Smooth muscle cell (in vitro differentiated cells): ENCODE data around the gene MCRIP2. TPM values are rescaled to one million over a fixed set of nuclear protein-coding genes. Genes with fewer than 3 reads are reported as not detected.

Experiments
- DNase-seq: peaks from one replicate; lab custom pipeline; 2025; ENCODE audit not compliant: unreplicated experiment; lab: John Stamatoyannopoulos, UW
- H2AFZ ChIP-seq: fragments of 200-600 bp; sonication (generic); 2 replicates; pipeline ENCODE4 v1.6.0; 2016; ENCODE audit warnings: antibody characterized with exemption, low read depth, mild to moderate bottlenecking
- H3F3A ChIP-seq: fragments of 200-600 bp; sonication (generic); 2 replicates; pipeline ENCODE4 v1.6.0; 2017; ENCODE audit warnings: antibody characterized with exemption, low read depth
- H3K27ac ChIP-seq: fragments of 200-600 bp; sonication (generic); 2 replicates; pipeline ENCODE4 v1.5.1; 2016; ENCODE audit warnings: low read depth, mild to moderate bottlenecking
- H3K27me3 ChIP-seq: fragments of 200-600 bp; sonication (generic); 2 replicates; pipeline ENCODE4 v1.6.1; 2016; ENCODE audit warnings: low read depth, mild to moderate bottlenecking
- H3K36me3 ChIP-seq: fragments of 200-600 bp; sonication (generic); 2 replicates; pipeline ENCODE4 v1.5.1; 2016; ENCODE audit warnings: low read depth
- H3K4me1 ChIP-seq: fragments of 200-600 bp; sonication (generic); 2 replicates; pipeline ENCODE4 v1.5.1; 2016; ENCODE audit warnings: low read depth
- H3K4me2 ChIP-seq: fragments of 200-600 bp; sonication (generic); 2 replicates; pipeline ENCODE4 v1.6.0; 2016; ENCODE audit warnings: mild to moderate bottlenecking
- H3K4me3 ChIP-seq: fragments of 200-600 bp; sonication (generic); 2 replicates; pipeline ENCODE4 v1.5.1; 2016; ENCODE audit warnings: mild to moderate bottlenecking
- H3K79me2 ChIP-seq: fragments of 200-600 bp; sonication (generic); 2 replicates; pipeline ENCODE4 v1.6.0; 2016; ENCODE audit warnings: low read depth, mild to moderate bottlenecking
- H3K9ac ChIP-seq: fragments of 200-600 bp; sonication (generic); 2 replicates; pipeline ENCODE4 v1.6.0; 2016; ENCODE audit warnings: low read depth
- H3K9me3 ChIP-seq: fragments of 200-600 bp; sonication (generic); replicated peaks from 2 replicates; pipeline ENCODE4 v1.5.1; 2016; ENCODE audit warnings: low read depth
- H4K20me1 ChIP-seq: fragments of 200-600 bp; sonication (generic); 2 replicates; pipeline ENCODE4 v1.6.0; 2016; ENCODE audit warnings: low read depth
- WGBS: methylation state at CpG from one replicate; pipeline ENCODE4 v1.1.7; 2016; ENCODE audit warnings: low lambda C conversion rate; 5-methylcytosine and 5-hydroxymethylcytosine counted together
- polyA plus RNA-seq: library from polyadenylated mRNA; unstranded; fragments of >200 nt; fragmentation: Nextera tagmentation; extraction: Ambion mirVana; gene quantifications from 2 replicates; pipeline ENCODE4 v1.2.1, GENCODE V29; 2016
- total RNA-seq: library from RNA; depleted of rRNA; stranded (reverse); fragments of >200 nt; gene quantifications from 2 replicates; pipeline ENCODE4 v1.2.3, GENCODE V29; 2014
- TF ChIP-seq, protein P1 (sequence below): fragments of 200-600 bp; sonication (generic); IDR thresholded peaks from 2 replicates; pipeline ENCODE4 v1.5.1; 2017; ENCODE audit warnings: borderline replicate concordance, mild to moderate bottlenecking, antibody characterized with exemption; ENCODE audit not compliant: insufficient read depth, poor library complexity, severe bottlenecking

The MCRIP2 gene
- total and polyA plus RNA-seq, 2 experiments from 2014 or later: 11.9 to 34.7 TPM

DNA sequence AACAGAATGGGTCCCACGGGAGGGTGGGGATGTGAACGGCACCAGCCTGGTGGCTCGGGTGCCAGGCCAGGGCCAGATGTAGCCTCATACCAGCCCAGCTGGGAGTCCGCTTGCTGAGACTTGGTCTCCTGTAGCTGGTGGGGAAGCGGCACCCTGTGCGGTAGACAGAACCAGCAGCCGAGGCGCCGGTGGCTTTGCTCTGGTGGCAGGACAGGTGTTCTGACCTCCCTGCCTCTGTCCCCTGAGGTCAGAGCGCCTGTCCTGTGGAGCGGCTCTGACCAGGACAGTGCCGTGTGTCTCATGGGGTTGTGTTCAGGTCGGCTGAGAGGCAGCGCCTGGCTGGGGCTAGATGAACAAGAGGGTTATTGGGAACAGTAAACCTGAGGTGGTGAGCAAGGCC lies 31.6 kb upstream of the MCRIP2 start:
- H3K4me2 ChIP-seq: no peak overlapping the region

DNA sequence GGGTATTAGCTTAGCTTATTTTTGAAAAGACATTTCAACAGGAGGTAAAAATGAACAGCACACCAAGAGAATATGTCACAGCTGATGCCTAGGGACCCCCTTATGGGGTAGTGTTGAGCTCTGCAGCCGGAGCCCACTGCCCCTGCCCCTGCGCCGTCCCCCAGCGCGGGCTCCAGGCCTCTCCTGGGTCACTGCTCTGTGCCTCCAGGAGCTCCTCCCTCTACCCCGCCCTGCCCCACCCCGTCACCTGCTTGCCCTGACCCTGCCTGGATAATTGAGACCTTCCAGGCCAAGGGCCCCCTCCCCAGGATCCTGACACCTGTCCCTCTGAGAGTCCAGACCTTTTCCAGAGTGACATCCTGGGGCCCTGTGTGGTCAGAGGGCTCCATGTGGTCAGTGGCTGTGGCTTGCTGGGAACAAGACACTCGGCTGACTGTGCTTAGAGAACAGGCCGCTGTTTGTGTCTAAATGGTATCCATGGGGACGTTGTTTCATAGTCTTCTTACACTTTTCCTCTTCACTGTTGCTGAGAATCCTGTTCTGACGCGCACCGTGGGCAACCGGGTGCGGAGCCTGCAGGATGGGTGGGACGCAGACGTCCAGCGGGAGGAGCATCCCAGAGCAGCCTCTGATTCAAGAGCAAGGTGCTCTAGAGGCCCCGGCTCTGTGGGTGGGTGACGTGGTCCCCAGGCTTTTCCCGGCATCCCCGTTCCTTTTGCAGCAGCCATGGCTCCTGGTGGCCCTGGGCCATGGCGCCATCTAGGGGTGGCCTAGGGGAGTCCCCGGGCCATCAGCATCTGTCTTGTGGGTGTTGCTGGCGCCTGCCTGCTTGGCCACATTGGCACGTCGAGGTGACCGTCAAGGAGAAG lies 30.9 kb upstream of the MCRIP2 start:
- Histone ChIP-seq H4K20me1 (peaks cover 77% of the 10 kb centered on the region), H3K27me3 (no peaks in the 10 kb centered on the region)

More for the DNA sequence above, 31.6 kb upstream of the MCRIP2 start:
- Histone ChIP-seq H3K36me3 (no peaks in the 10 kb centered on the region), H3K4me1 (no peaks in the 10 kb centered on the region), H3K27me3 (no peaks in the 10 kb centered on the region), H3K79me2 (peaks cover 30% of the 10 kb centered on the region), H3K27ac (no peak overlapping the region), H2AFZ (no peak overlapping the region), H3K4me3 (no peak overlapping the region), H3K9me3 (no peaks in the 10 kb centered on the region), H4K20me1 (peaks cover 77% of the 10 kb centered on the region), H3F3A (no peaks in the 10 kb centered on the region), H3K9ac (no peak overlapping the region)
- TF ChIP-seq, protein P1, sequence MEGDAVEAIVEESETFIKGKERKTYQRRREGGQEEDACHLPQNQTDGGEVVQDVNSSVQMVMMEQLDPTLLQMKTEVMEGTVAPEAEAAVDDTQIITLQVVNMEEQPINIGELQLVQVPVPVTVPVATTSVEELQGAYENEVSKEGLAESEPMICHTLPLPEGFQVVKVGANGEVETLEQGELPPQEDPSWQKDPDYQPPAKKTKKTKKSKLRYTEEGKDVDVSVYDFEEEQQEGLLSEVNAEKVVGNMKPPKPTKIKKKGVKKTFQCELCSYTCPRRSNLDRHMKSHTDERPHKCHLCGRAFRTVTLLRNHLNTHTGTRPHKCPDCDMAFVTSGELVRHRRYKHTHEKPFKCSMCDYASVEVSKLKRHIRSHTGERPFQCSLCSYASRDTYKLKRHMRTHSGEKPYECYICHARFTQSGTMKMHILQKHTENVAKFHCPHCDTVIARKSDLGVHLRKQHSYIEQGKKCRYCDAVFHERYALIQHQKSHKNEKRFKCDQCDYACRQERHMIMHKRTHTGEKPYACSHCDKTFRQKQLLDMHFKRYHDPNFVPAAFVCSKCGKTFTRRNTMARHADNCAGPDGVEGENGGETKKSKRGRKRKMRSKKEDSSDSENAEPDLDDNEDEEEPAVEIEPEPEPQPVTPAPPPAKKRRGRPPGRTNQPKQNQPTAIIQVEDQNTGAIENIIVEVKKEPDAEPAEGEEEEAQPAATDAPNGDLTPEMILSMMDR: no peak
- WGBS: 95% methylated on average over 14 of the region's 14 CpGs
- DNase-seq: no peak

DNA sequence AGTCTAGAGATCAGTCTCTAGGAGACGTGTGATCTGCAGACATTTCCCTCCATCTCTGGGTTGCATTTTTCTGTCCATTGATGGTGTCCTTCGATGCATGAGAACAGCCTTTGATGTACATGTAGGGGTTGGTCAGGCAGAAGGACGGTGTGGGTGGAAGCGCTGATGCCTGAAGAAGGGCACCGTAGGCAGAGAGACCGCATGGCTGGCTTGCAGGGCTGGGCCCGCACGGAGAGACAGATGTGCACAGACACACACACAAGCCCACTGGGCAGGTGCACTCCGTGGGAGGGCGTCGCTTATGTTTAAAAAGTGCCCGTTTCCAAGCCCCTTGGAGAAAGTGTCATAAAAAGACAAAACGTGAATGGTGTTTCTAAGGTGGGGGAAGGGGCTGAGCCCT lies 26.5 kb upstream of the MCRIP2 start:
- H3K4me1 ChIP-seq: no peaks in the 10 kb centered on the region
- WGBS: 95% methylated on average over 13 of the region's 13 CpGs
- no peak overlapping the region for H3K9ac ChIP-seq
- H3F3A ChIP-seq: no peaks in the 10 kb centered on the region
- no peaks in the 10 kb centered on the region for H3K36me3 ChIP-seq
- H3K27me3 ChIP-seq: no peaks in the 10 kb centered on the region
- no peak for DNase-seq
- TF ChIP-seq, protein P1: no peak
- peaks cover 71% of the 10 kb centered on the region for H4K20me1 ChIP-seq
- H3K79me2 ChIP-seq: peaks cover 7% of the 10 kb centered on the region
- H3K4me3 ChIP-seq: no peak overlapping the region
- H2AFZ ChIP-seq: no peak overlapping the region
- H3K9me3 ChIP-seq: no peaks in the 10 kb centered on the region
- H3K27ac ChIP-seq: no peak overlapping the region
- no peak overlapping the region for H3K4me2 ChIP-seq

More for the DNA sequence above, 30.9 kb upstream of the MCRIP2 start:
- no peak overlapping the region for H3K27ac ChIP-seq
- no peak for DNase-seq
- no peak overlapping the region for H2AFZ ChIP-seq
- no peaks in the 10 kb centered on the region for H3K9me3 ChIP-seq
- no peak overlapping the region for H3K4me3 ChIP-seq
- TF ChIP-seq, protein P1: peak; percentile 58
- H3K4me2 ChIP-seq: no peak overlapping the region
- H3F3A ChIP-seq: no peaks in the 10 kb centered on the region
- no peak overlapping the region for H3K9ac ChIP-seq
- H3K36me3 ChIP-seq: no peaks in the 10 kb centered on the region
- H3K79me2 ChIP-seq: peaks cover 24% of the 10 kb centered on the region
- no peaks in the 10 kb centered on the region for H3K4me1 ChIP-seq
- 82% methylated on average over 27 of the region's 28 CpGs for WGBS
